ENCODE measurements around the gene CPNE2.

CPNE2 gene

DNA sequence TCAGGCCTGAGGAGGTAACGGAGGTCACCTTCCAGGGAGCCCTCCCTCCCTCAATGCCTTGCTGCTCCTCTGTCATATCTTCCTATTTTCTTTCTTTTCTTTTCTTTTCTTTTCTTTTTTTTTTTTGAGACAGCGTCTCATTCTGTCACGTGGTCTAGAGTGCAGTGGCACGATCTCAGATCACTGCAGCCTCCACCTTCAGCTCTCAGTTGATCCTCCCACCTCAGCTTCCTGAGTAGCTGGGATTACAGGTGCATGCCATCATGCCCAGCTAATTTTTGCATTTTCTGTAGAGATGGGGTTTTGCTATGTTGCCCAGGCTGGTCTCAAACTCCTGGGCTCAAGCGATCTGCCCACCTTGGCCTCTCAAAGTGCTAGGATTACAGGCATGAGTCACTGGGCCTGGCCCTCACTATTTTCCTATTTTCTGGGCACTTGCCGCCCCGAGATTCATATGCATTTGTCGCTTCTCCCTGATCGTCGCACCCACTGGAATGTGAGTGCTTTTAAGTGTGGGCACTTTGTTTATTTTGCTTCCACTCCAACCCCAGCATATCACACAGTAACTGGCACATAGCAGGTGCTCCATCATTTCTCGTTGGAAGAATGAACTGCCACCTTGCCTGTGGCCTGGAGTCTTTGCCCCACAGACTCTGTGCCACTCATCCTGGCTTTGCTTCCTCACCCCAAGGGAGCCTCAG, 31.7 kb downstream of the CPNE2 start:
- no peak for DNase-seq (ENCODE audit: low spot score)

DNA sequence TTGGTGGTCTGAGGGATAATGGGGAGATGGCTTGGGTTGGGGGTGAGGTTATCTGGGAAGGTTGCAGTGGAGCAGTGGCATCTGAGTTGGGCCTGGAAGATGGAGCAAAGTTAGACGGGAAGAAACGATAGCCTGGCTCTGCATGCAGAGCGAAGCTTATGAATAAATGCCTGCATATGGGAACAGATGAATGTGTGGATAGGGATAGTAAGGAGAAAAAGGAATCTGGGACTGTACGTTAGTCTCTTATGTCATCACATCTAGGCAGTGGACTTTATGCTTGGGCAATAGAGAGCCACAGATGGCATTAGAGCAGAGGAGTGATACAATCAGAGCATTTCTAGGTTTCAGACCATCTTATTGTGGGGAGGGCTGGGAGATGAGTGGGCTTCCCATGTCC, 33.0 kb downstream of the CPNE2 start:
- no peak for DNase-seq (ENCODE audit: low spot score)

DNA sequence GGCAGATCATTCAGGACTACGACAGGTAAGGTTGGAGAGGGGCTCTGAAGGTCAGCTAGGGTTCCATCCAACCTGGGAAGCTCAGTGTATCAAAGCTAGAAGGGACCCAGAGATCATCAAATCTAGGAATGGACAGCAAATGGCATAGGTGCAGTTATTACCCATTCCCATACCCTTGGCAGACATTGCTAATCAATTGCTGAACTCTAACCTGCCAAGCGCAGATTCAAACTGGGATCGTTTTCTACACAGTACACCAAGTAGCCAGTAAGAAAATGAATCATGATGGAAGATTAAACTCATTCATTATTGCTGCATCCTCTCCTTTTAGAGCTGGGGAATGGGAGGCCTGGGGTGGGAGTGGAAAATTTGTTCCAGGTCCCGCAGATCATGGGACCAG, 33.6 kb downstream of the CPNE2 start:
- DNase-seq (ENCODE audit: low spot score), result no peak

- no peak for DNase-seq (ENCODE audit: low spot score)
These were observed 34.0 kb downstream of the CPNE2 start for GRCh38 chr16:57126411-57126810.

DNA sequence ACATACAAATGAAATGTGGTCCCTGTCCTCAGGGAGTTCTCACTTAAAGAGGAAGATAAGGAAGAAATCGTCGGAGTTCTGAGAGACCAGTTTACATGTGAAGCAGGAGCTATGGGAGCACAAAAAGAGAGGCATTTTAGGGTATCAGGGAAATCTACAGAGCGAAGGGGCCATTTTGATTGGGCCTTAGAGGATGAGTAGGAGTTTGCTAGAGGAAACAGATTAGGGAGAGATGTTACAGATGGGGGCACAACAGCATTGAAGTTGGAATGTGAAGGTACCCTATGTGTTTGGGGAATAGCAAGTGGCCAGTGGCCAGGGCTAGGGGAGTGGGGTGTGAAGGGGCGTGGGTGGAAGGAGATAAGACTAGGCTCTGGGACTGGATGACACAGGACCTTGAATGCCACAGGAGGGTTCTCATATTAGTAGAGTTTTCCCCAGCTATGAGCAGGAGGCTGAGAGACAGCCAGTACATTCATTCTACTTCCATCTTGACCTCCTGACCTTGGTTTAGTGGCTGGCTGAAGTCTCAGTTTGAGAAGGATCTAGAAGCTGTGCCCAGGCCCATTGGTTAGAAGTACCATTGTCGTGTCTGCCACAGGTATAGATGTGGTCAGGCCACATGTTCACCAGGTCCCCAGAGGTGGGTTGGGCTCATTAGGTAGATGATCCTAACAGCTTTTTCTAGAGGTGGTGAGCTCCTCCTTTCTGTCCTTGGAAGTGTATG, 34.8 kb downstream of the CPNE2 start:
- no peak for DNase-seq (ENCODE audit: low spot score)

DNA sequence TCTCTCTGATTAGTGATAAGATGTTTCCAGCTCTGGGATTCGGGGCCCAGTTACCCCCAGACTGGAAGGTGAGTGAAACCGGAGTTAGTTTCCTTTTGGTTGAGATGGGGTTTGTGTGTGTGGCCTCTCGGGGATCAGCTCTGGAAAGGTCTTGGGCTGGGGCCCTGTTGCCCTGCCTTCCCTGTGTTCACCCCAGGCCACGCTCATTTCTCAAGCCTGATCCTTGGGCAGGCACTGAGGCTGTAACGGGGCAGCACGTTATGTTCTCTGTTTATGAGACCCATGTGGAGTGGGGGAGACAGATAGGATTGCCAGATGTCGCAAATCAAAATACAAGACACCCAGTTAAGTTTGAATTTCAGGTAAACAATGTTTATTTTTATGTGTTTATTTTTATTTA, 35.5 kb downstream of the CPNE2 start:
- DNase-seq (ENCODE audit: low spot score), result no peak

DNA sequence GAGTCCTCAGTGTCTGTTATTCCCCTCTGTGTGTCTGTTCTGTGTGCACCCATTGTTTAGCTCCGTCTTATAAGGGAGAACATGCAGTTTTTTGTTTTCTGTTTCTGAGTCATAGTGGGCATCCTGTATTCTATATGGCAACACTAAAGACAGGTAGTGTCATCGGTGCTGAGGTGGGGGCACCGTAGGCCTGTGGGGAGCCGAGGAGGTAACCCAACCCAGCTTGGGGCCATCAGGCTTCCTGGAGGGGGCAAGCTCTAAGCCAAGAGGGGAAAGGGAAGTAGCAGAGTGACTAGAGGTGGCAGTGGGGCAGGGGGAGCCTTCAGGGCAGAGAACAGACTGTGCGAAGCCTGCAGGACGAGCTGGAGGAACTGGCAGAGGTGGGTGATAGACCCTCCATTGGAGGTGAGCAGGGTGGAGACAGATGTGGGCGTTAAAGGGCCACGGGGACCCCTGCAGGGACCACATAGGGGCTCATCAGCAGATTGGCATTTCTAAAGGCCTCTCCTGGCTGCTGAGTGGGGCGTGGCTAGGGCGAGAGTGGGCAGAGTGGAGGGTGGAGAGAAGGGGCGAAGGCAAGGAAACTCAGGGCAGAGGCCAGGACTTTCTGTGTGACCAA, 36.5 kb downstream of the CPNE2 start:
- peak; percentile 65 for DNase-seq (ENCODE audit: low spot score)

- no peak for DNase-seq (ENCODE audit: low spot score)
These were observed 38.6 kb downstream of the CPNE2 start for GRCh38 chr16:57130950-57131321.

DNA sequence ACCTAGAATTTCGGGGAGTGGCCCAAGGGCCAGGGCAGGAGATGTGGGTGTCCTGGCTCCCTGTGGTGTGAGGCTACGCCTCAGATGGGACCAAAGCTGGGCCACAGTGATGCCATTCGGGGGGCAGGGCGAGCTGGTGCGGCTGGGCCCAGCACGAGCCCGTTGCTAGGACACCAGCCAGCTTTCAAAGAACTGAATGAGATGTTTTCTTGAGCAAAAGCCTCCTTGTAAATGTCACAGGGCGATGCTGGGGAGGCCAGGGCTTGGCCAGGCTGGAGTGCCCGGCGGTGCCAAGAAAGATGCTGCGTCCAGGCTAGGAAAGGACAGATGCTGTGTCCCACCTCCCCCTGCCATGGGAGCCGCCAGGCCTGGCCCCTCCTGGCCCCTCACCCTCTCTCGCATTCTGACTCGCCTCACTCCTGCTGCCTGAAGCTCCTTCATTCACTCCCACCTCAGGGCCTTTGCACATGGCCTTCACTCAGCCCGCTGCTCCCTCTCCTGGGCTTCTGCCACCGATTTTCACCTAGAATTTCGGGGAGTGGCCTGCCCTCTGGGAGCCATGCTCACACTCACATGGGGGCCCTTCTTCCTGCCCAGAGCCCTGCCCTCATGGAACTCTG, 39.1 kb downstream of the CPNE2 start:
- DNase-seq (ENCODE audit: low spot score), result no peak

DNA sequence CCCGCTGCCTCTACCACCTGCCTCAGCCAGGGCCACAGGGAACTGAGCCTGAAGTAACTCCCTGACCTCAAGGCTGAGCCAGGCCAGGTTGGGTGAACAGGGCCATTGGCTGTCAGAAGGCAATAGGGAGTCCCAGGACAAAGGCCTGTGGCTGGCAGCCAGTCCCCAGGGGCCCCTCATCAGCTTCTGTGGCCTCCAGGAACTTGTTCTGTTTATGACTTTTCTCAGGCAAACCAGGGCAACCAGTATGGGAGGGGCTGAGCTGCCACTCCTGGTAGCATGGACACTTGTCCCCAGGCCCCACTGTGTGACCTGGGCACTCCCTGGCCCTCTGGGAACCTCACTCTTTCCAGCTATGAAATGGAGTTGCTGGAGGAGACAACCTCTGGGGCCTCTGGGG, 40.1 kb downstream of the CPNE2 start:
- DNase-seq (ENCODE audit: low spot score), result no peak

GRCh38 chr16:57133031-57133430, 40.6 kb downstream of the CPNE2 start:
- DNase-seq (ENCODE audit: low spot score), result no peak

- DNase-seq (ENCODE audit: low spot score), result peak; percentile 13
These were observed 41.5 kb downstream of the CPNE2 start for GRCh38 chr16:57133886-57134285.

GRCh38 chr16:57134982-57135381, 42.6 kb downstream of the CPNE2 start:
- DNase-seq (ENCODE audit: low spot score), result peak; percentile 54

DNA sequence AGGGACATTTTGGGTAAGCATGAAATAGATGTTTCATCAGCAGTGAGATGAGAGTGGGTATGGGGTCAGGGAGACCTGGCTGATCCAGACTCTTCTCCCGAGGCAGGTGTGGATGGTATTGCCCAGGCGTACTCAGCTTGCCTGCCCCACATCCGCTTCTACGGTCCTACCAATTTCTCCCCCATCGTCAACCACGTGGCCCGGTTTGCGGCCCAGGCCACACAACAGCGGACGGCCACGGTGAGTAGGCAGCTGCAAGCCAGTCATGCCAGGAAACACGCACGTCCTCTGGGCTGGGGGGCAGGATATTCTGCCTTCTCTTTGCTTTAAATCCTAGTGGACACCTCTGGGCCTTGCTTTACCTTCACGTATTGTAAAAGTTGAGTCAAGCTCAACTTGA, 44.7 kb downstream of the CPNE2 start:
- DNase-seq (ENCODE audit: low spot score), result no peak

DNA sequence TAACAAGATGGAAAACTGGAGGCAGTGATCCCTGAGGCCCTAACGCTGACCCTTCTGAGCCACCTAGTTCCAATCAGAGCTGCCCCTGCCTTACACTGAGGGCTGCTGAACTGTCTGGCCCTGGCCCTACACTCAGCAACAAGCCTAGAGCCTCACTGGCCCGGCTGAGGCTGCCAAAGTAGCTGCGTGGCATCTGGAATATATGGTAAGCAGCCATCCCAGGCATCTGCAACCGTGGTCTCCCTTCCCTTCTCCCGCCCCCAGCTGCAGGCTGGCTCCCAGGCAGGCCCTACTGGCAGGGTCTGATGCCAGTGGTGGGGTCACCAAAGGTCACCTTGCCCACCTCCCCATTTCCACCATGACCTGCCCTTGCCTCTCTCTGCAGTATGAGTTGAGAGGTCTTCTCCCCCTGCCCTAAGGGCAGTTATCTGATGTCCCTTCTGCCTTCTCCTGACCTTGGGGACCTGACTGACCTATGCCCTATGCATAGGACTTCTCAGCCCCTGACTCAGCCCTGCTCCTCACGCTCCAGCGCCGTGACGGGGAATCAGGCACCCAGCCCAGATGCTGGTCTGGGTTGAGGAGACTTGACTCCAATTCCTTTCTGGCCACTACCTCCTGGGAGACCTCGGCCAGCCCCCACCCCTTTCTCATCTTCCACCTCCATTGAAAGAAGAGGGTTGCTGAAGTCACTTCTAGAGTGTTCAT, 45.3 kb downstream of the CPNE2 start:
- DNase-seq (ENCODE audit: low spot score), result no peak

GRCh38 chr16:57138281-57138935, 46.0 kb downstream of the CPNE2 start:
- no peak for DNase-seq (ENCODE audit: low spot score)

DNA sequence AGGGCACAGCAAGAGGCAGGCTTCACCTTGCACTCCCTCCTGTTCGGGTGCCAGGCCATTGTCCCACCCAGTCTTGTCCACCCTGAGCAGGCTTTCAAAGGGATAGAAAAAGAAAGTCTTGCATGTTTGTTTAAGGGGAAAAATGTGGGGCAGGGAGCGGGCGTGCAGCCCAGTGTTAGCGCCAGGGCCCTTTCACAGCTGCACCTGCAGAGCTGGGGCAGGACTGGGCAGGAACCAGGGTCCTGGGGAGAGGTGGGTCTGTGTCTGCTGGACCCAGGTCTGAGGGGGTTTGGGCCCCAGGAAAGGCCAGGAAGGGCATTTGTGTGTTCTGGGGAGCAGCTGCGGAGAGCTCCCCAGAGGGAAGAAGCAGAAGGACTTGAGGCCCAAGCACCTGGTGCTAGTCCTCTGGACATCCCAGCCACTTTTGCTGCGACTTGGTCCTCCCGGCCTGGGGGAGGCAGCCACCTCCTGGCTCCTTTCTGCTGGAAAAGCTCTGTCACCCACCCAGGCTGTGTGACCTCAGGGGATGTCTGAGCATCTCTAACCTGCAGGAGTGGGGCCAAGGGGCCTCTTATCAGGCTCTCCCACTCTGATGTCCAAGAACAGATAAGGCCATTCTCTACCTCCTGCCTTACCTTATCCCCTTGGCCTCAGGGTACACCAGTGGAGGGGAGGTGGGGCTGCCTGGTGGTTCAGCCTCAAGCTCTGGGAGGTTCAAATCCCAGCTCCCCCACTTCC, 48.7 kb downstream of the CPNE2 start:
- DNase-seq (ENCODE audit: low spot score), result no peak

GRCh38 chr16:57141822-57142631, 49.6 kb downstream of the CPNE2 start:
- DNase-seq (ENCODE audit: low spot score), result peak; percentile 27

DNA sequence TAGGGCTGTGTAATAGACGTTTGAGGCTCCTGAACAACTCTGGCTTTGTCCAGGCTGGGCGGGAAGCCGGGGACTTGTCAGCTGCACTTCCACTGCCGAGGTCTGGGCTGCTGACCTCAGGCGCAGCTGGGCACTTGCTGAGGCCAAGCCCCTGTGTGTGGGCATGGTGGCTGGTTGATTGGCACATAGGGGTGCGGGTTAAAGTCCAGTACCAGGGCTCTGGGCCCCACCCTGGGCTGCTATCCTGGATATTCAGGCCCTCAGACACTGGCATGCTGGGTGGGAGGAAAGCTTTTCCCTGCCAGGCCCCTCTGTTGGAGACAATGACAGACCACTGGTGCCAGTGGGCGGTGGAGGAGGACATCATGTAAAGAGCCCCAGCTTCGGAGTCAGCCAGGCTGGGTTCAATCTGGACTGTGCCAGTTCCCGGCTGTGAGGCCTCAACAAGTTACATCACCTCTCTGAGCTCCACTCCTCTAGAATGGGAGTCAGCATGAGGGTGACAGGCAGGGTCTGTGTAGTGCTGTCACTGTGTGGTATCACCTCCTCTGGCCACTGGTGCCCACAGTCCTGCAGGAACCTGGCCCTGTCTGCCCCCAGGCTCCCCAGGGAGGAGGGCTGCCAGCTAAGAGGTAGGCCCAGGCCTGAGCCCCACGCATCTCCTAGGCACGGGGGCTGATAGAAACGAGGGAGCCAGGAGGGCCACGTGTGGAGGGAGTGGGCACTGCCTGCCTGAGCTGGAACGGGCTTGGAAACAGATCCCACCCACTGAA, 51.0 kb downstream of the CPNE2 start:
- DNase-seq (ENCODE audit: low spot score), result no peak

All from CD4-positive, alpha-beta T cell treated with Interleukin-2 at 100 ng/mL for 4 hours (primary cell).